Stimulated activated naive CD4-positive, alpha-beta T cell treated with Interleukin-2 at 50 U/mL for 16 hours (primary cell): Measurements from ENCODE around the gene JPH4.

ENCODE experiments used
- DNase-seq: peaks from one replicate; lab custom pipeline; 2025; lab: John Stamatoyannopoulos, UW

Gene JPH4

DNA sequence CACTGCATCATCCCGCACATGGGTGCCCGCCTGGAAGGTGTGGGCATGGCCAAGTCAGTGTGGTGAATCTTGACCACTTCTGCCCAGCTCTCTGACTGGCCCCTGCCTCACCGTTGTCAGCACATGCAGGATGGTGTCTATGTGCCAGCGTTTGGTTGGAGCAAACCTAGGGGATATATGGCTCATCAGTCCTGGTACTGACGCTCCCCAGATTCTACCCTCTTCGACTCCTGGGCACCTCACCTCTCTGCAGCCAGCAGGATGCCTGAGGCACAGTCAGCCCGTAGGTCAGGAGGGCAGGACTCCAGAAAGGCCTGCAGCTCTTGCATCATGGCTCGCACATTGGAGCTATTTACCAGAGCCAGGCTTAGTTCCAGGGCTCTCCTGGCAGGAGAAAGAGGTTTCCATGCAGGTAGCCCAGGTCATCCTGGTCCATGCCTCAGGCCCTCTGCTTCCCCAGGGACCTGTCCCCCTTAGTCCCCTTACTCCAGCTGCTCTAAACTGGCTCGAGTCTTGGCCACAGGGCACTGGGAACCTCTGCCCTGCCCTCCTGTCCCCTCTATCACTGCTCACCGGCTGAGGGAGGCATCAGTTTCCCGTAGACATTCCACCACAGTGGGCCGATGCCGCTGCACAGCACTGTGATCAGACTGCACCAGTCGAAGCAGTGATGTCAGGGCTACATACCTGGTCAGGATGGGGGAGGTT is 15.0 kb downstream of the JPH4 start:
- no peak for DNase-seq

DNA sequence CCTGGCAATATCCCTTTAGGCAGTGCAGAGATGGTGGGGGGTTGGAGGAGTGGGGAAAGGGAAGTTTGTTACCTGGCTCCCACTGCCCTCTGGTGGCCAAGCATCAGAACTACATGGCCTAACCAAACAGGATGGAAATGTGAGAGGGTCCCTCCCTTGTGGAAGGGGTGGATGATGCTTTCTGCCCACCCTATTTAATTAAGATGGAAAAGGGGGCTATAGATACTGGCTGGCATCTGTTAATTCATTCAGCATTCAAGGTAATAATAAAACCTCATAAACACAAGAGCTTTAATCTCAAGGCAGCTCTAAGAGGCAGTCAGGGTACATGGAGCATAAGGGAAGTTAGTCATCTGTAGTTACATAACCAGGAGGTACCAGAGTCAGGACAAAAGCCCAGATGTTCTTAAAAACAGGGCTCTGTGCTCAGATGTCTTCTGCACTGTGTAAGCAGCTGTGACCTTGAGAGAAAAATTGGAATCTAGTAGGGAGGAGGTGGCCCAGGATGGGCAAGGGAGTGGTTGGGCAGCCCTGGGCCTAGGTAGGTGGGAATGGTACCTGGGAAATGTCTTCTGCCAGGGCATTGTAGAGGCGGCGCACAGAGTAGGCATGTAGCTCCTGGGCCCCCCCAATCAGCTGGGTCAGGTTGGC is 15.6 kb downstream of the JPH4 start:
- DNase-seq, result peak; percentile 36

DNA sequence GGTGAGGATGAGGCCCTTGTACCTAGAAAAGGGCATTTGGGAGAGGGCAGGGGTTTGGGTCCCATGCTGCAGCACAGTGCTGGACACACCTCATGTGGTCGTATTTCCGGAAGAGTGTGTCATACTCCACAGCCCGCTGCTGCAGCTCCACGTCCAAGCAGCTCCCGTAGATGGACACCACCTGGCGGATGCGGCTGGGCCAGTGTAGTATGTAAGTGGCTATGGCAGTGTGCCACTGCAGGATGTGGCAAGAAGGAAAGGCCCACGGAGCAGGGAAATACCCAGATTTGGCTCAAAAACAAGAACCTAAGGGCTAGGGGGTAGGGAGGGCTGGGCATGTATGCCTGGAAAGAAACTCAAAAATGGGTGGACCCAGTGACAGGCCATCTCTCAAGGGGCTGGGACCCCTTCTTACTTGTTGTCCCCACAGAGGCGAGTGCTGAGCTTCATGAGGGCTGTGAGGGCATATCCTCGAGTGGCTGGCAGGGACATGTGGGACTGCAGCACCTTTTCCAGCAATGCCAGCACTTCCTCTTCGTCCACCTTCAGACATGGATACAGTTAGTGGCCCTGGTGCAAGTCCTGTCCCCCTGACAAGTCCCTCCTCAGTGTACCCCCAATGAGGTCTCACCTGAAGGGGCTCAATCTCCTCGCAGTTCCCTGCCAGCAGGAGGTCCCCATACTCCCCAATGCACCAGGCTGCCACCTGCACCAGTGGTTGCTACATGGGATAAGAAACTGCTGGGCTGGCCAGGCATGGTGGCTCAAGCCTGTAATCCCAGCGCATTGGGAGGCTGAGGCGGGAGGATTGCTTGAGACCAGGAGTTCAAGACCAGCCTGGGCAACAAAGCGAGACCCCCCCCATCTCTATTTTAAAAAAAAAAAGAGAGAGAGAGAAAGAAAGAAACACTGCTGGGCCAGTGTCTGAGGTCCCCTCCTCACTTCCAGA is 16.4 kb downstream of the JPH4 start:
- DNase-seq, result no peak

DNA sequence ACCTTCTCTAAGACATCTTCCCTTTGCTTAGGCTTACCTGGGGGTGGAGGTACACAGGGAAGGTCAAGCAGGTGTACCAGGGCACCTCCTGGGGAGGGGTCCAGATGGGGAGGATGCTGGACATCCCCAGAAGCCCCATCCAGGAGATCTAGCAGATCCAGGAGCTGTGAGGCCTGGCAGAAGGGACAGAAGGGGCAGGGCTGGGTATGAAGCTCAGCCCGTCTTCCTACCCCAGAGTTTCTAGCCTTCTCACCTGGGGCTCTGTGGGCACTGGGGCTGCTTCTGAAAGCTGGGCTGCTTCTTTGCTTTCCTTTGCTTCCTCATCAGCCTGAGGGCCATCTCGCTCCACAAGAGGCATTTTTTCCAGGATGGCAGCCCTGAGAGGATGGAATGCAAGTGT is 17.3 kb downstream of the JPH4 start:
- DNase-seq, result no peak

DNA sequence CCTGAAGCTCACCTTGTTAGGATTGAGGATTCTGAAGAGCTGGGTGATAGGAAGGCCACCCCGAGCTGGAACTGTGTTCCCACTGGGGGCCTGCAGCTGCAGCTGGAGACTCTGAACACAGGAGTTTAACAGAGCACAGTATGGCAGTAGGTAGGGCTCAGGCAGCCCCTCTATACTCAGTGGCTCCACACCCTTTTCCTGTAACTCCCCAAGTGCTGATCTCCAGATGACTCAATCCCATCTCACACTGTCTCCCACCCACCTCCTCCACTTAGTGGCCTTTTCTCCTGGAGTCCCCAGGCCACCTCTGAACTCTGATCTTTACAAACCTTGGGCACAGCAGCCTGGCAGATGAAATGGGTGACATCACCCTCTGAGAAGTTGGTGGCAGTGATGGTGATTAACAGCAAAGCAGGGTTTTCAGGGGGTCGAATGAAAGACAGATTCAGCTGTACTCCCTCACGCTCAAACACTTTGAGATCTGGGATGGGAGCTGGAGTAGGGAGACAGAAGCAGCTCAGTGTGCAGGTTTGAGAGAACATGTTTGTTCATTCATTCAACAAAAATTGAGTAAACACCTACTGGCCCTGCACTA is 18.6 kb downstream of the JPH4 start:
- DNase-seq, result no peak

DNA sequence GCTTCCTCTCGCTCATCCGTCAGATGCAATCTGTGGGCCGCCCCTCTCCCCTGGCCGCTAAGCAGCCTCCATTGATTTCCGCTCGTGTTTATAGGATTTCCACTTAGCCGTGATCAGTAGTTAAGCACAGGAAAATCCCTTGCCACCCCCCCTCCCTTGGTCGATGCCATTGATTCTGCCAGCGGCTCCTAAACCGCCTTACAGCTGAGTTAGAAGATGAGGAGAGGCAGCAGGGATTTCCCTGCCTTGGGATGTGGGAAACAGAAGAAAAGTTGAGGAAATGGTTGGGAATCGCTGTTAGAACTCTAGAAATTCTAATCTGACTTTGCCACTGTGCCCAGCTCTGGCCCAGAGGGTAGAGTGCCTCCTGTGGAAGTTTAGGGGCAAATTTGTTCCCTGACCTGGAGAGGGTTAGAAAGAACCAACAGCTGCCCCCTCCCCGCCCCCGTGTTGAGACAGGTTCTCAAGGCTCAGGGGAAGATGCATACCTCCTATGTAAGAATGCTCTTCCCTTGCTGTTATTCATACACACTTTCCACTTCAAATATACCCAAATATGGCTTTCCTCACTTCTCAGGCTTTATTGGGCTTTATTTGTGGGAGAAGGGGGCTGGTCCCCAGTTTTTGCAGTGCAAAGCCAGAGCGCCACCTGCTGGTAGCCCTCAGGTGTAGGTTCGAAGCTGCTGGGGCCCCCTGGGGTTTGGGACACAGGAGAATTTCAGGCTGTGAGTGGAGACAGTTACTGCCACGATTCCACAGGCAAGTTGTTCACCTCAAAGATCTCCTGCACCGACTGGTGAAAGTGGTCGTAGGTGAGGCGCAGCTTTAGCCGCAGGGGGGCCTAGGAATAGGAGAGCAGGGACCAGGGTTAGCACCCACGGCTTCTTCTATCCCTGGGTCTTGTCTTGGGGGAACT is 19.3 kb downstream of the JPH4 start:
- peak; percentile 61 for DNase-seq

DNA sequence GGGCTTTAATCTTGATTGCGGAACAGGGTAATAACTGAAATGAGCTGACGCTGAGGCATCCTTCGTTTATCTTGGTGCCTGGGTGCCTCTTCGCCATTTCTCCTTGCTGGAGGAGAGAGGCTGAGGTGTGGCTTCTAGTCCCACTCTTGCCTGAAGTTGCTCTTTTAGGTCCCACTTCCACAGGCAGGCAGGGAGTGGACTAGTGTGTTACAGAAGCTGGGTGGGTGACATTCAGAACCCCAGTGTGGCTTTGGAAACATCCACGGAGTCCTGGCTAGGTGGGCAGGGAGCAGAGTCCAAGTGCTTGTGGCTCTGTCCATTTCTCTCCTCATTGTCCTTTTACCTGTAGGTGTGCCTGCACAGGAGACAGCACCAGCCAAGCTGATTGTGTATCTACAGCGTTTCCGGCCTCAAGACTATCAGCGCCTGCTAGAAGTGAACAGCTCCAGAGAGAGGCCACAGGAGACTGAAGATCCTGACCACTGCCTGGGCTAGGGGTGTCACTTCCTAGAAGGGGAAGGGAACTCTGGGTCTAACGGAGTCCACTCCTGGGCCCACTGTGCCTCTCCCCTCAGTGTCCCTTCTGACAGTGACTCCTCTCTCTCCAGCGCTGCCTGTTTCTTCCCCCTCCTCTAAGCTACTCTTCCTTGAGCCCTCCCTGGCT is 20.1 kb downstream of the JPH4 start:
- DNase-seq, result no peak

DNA sequence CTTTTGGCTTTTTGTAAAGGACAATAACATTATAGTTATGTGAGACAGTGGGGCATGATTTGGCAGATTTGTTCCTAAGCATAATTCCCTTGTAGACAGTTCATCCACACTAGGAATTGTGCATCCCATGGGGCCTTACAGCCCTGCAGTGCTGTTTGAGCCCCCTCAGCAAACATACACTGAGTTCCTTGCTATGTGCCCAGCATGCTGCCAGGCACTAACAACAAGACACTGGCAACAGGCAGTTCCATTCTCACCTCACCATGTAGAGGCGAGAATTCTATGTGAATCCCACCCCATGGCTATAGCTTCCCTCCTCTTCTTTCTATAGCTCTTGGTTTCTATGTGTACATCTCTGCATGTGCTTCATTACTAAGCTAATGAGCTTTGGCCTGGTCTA is 20.6 kb downstream of the JPH4 start:
- no peak for DNase-seq

DNA sequence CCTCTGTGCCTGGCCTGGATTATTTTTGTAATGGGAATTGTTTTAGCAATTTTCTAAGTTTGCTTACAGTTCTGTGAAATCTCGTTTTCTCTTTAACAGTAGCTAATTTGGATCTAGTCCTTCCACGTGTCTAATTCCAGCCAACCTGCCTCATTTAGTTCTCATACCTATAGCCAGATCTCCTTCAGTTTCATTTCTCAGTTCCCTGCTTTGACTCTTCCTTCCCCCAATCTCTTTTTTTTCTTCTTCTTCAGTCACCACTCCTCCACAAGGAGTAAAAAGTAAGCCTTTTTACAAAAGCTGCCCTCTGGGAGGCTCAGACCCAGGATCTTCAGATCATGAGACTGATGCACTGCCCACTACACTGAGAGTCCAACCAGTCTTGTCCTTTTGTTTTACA is 21.1 kb downstream of the JPH4 start:
- DNase-seq, result no peak

DNA sequence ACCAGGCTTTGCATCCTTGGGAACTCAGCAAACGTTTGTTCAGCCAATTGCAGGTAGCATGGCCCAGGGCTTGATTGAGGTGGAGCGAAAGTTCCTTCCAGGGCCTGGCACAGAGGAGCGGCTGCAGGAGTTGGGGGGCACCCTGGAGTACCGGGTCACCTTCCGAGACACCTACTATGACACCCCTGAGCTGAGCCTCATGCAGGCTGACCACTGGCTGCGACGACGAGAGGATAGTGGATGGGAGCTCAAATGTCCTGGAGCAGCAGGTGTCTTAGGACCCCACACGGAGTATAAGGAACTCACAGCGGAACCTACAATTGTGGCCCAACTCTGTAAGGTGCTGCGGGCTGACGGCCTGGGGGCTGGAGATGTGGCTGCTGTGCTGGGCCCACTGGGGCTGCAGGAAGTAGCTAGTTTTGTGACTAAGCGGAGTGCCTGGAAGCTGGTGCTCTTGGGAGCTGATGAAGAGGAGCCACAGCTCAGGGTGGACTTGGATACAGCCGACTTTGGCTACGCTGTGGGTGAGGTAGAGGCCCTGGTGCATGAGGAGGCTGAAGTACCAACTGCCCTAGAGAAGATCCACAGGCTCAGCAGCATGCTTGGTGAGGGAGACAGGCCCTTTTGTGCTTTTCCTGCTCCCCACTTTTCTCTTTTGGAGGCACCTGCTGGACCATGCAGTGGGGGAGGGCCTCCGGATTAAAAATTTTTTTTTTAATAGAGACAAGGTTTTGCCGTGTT is 21.7 kb downstream of the JPH4 start:
- no peak for DNase-seq

DNA sequence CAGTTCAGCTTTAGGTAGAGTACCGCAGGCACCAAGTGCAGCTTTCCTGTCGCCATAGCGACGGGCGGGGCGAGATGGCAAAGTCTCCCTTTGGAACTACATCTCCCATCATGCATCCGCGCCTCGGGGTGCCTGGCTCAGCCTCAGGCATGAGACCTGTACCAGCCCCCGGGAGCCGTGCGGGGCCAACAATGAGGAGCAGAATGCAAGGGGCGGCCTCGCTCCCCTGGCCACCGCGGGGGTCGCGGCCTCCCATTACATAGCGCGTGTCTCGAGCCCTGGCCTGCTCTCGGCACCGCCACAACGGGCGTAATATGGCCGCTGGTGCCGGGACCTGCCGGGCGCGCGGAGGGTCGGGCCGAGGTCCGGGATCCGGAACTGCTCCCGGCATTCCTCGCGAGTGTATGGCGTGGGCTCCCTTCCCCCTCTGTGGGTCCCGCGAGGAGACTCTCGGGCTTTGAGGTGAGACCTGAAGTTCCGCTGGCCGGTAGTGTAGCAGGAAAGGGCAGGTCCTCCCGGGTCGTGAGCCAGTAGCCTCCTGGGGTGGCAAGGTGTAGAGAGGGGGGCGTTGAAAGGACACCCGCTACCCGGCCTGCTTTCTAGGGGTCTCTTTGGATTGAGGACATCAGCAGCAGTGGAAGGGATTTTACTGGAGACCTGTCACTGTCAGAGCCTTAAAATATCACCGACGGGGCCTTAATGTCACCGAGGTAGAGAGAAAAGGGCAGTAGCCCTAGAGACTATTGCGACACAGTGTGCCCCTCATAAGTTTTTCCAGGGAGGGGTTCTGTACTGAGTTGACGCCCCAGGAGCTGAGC is 22.5 kb downstream of the JPH4 start, which contains the start of gene THTPA:
Gene THTPA (plus strand): TSS at position 390 of the 818 bp plus-strand sequence. CDS start 487 bp downstream, outside the sequence.
- peak; percentile 93 for DNase-seq

DNA sequence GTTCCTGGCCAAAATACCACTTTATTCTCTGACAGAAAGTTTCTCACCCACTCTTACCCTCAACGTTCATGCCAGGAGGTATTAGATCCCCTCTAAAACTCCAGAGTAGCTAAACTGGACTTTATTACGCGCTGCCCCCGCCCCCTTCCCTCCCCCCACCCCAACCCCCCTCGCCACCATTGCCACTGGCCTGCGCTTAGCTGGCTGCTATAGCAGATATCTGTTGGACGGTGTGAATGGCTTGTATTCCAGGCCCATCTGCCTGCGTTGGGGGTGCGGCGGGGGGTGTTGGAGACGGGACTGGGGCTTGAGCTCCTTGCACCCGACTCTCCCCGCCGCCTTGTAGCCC is 23.1 kb downstream of the JPH4 start:
- no peak for DNase-seq

DNA sequence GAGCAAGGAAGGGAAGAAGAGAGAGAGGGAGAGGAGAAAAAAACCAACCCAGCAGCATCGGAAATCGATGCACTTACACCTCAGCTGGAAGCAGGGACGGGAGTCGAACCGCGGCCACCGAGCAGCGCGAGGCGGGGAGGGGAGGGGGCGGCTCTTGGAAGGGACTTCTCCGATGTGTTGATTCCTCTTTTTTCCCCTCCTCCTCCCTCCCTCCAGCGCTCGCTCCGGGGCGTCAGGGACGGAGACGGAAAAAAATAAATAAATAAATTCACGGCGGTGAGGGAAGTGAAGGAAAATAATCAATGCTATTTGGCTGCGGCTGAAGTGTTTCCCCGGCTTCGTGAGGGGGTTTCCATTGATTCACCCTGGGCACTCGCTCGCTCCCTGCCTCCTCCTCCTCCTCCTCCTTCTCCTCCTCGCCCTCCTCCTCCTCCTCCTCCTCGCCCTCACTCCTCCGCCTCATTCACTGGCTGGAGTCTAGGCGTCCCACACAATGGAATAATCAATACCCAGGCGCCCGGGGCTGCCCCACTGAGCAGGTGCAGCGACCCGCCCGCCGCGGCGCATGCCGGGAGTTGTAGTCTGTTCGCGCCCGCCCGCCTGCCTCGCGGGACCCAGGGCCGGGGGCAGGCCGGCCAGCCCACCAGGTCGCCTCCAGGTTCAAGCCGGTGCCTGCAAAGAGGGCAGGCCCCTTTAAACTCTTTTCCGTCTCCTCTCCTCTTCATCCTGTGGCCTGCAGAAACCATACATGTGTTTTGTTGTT is 27.1 kb downstream of the JPH4 start, which contains the start of gene ZFHX2:
Gene ZFHX2 (minus strand): TSS at position 500 of the 763 bp plus-strand sequence. CDS start 16,440 bp downstream, outside the sequence.
- peak; percentile 82 for DNase-seq

DNA sequence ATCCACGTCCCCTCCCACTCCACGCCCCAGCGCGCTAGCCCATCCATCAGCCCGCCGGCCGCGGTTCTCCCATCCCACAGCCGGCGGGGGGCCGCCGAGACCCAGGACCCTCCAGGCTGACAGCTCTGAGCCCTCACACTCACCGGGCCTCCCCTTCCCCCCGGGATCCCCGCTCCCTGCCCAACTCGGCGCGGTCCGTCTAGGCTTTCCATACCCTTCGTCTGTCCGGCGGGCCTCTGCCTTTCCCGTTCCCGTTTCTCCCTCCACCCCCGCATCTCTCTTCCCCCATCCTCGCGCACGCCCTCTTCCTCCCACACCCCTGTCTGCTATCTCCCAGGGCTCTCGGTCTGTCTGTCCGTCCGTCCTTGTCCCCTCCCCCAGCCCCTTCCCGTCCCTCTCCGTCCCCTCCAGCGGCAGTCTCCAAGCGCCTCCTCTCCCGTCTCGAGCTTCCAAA is 27.8 kb downstream of the JPH4 start:
- no peak for DNase-seq

DNA sequence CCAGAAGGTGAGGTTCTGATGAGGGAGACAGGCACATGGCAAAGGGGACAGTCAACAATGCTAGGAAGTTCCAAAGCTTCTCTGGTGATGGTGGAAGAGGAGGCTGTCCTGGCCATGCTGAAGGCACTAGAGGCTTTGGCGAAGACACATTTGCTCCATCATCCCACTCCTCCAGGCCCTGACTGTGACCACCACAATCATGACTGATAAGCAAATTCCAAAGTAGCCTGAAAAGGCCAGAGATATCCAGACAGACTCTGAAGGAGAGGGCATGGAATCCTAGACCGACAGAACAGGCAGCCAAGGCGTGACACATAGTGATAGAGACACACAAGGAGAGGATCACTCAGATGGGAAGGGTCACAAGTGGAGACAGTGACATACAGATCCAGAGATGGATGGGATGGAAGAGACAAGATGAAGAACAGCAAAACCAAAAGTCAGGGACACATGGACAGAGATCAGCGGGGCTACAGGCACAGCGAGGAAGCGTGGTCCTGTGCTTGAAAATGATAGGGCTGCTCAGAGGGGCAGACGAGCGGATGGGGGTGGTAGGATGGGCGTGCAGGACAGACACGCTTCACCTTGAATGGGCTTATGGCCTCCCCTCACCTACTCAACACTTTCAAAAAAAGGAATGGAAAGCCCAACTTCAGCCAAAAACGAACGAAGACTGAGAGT is 28.3 kb downstream of the JPH4 start:
- DNase-seq, result no peak

DNA sequence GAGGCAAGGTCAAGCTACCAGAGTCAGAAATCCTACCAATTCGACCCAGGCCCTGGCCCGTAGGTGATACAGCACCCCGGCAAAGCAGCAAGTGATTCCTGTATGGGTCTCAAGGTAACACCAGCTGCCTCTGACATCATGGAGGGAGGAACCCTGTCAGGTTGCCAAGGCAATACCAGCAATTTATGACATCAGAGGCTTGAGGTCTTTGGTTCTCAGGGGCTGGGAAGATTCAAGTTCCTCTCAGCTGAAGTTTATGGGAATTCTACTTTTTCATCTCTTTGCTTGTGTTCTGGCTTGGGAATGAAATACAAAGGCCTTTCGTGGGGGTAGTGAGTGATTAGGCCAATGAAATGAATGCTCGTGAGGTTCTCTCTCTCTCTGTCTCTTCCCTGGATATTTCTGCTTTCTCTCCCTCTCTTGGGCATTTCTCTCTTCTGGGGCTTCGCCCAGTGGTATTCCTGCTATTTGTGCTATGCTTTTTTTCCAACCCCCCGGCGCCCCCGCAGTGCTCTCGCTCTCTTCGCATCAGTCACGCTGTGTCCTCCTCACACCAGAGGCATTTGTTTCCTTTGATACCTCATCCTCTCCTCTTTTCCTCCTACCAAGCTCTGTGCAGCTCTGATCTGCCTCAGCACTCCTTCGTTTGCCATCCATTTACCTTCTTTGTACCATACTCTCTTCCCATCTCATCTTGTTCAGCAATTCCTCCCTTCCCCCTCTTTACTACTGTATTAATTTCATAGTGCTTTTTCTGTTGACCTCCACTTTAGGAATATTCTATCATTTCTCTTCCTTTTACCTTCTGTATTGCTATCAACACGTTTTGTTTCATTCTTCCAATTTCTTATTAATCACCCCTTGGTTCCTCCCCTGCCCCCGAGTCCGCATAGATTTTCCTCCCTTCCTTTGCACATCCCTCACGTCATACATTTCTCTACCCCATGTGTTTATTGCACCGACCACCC is 30.0 kb downstream of the JPH4 start:
- no peak for DNase-seq
